Prostate gland (tissue), 2 donors: ENCODE results near the gene CGN. TPM values are rescaled to one million over a fixed set of nuclear protein-coding genes. Genes with fewer than 3 reads are reported as not detected.

ENCODE experiments used
- DNase-seq: peaks from one replicate; pipeline ENCODE4 v3.0.0-alpha.2; 2019; ENCODE audit warnings: low spot score
- H3K27ac ChIP-seq, 2 donors: fragments of 200-600 bp; sonication (generic); 2 replicates each; pipeline ENCODE4 v1.5.1; 2017 to 2019
- H3K27me3 ChIP-seq: fragments of 200-600 bp; sonication (generic); replicated peaks from 2 replicates; pipeline ENCODE4 v1.5.1; 2019; ENCODE audit not compliant: insufficient read depth
- H3K36me3 ChIP-seq, 2 donors: fragments of 200-600 bp; sonication (generic); 1 replicate in 1 of 2; 2 replicates in 1 of 2; pipeline versions ENCODE4 v1.5.1 to v1.8.1; 2017 to 2019
- H3K4me1 ChIP-seq: fragments of 200-600 bp; sonication (generic); replicated peaks from 2 replicates; pipeline ENCODE4 v1.5.1; 2019
- H3K4me3 ChIP-seq, 2 donors: fragments of 200-600 bp; sonication (generic); 2 replicates each; pipeline ENCODE4 v1.5.1; 2017 to 2019
- H3K9me3 ChIP-seq: fragments of 200-600 bp; sonication (generic); 2 replicates; pipeline ENCODE4 v1.5.1; 2017
- POLR2A ChIP-seq: fragments of 450-650 bp; IDR thresholded peaks from one replicate; pipeline ENCODE4 v1.6.1; 2016; ENCODE audit warnings: antibody characterized with exemption, mild to moderate bottlenecking
- POLR2AphosphoS5 ChIP-seq: sonication (generic); formaldehyde crosslinking; IDR thresholded peaks from one replicate; pipeline ENCODE4 v1.6.1; 2017; ENCODE audit warnings: antibody characterized with exemption
- WGBS: methylation state at CpG from one replicate; pipeline ENCODE4 v1.1.5; 2018; 5-methylcytosine and 5-hydroxymethylcytosine counted together
- intact Hi-C: fragments of 100-400 bp; cut with DNase I; formaldehyde crosslinking; loops from one replicate; pipeline ENCODE4 v1.14.2; 2022
- total RNA-seq, 2 donors: library from RNA; depleted of rRNA; stranded (reverse); fragments of >200 nt; gene quantifications; one replicate each; pipeline ENCODE4 v1.1.0, GENCODE V29; 2016
- TF ChIP-seq, protein P1 (sequence below), 4 experiments: fragments of 200-600 bp in 2 of 4; fragments of 450-650 bp in 2 of 4; sonication (generic) in 2 of 4; IDR thresholded peaks; 1 replicate in 3 of 4; 2 replicates in 1 of 4; pipeline ENCODE4 v1.5.1; 2016 to 2019; ENCODE audit warnings: antibody characterized with exemption in 4 of 4, mild to moderate bottlenecking in 2 of 4, moderate library complexity in 2 of 4

The CGN gene
- total RNA-seq, 2 donors from 2014 or later, result 23.2 to 37.5 TPM

DNA sequence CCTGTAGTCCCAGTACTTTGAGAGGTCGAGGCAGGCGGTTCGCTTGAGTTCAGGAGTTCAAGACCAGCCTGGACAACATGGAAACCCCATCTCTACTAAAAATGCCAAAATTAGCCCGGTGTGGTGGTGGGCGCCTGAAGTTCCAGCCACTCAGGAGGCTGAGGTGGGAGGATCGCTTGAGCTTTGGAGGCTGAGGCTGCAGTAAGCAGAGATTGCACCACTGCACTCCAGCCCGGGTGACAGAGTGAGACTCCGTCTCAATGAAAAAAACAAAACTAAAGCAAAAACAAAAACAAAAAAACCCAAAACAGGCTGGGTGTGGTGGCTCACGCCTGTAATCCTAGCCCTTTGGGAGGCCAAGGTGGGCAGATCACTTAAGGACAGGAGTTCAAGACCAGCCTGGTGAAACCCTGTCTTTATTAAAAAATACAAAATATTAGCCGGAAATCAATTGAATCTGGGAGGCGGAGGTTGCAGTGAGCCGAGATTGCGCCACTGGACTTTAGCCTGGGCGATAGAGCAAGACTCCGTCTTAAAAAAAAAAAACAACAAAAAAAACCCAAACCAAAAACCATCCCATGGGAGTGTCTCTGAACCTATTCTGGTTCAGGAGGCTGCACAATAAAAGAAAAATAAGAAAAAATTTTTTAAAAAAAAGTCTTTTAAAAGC is 1.7 kb upstream of the CGN start:
- no peaks in the 10 kb centered on the region for H3K4me1 ChIP-seq

DNA sequence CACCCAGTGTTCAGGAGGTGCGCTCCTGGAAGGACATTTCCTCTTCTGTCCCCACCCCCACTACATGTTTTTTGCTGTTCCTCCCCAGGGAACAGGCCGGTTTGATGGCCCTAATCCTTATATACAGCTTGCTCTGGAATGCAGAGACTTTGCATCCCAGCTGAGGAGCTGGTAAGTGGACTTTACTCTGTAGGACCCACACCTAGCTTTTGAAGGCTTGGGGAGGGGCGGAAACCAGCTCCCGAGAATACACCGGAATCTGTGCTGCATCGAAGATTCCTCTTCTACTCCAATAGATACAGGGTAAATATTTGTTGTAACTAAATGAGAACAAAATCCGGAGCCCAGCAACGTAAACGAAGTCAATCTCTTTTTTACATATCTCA is 1.2 kb upstream of the CGN start:
- no peaks in the 10 kb centered on the region for H3K36me3 ChIP-seq
- H3K4me3 ChIP-seq, result no peak overlapping the region
- TF ChIP-seq POLR2AphosphoS5, result no peak
- TF ChIP-seq, protein P1, sequence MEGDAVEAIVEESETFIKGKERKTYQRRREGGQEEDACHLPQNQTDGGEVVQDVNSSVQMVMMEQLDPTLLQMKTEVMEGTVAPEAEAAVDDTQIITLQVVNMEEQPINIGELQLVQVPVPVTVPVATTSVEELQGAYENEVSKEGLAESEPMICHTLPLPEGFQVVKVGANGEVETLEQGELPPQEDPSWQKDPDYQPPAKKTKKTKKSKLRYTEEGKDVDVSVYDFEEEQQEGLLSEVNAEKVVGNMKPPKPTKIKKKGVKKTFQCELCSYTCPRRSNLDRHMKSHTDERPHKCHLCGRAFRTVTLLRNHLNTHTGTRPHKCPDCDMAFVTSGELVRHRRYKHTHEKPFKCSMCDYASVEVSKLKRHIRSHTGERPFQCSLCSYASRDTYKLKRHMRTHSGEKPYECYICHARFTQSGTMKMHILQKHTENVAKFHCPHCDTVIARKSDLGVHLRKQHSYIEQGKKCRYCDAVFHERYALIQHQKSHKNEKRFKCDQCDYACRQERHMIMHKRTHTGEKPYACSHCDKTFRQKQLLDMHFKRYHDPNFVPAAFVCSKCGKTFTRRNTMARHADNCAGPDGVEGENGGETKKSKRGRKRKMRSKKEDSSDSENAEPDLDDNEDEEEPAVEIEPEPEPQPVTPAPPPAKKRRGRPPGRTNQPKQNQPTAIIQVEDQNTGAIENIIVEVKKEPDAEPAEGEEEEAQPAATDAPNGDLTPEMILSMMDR (IDR thresholded peaks at IDR 0.05), result no peak
- TF ChIP-seq POLR2A, result no peak
- H3K9me3 ChIP-seq, result no peaks in the 10 kb centered on the region
- no peak for DNase-seq
- H3K4me1 ChIP-seq, result no peaks in the 10 kb centered on the region
- intact Hi-C loops, result no loop called here
- H3K27ac ChIP-seq, result peak overlapping the region in 1 of 2 donors; percentile 90
- no peaks in the 10 kb centered on the region for H3K27me3 ChIP-seq
- WGBS, result 45% methylated on average over 9 of the region's 9 CpGs

More for the DNA sequence above, 1.7 kb upstream of the CGN start:
- Histone ChIP-seq H3K4me3 (no peak overlapping the region), H3K36me3 (no peaks in the 10 kb centered on the region), H3K27ac (peak overlapping the region in 1 of 2 donors; percentile 90), H3K9me3 (no peaks in the 10 kb centered on the region), H3K27me3 (no peaks in the 10 kb centered on the region)
- WGBS, result 95% methylated on average over 15 of the region's 15 CpGs
- intact Hi-C loops, result no loop called here
- no peak for TF ChIP-seq POLR2A
- TF ChIP-seq, protein P1 (IDR thresholded peaks at IDR 0.05), result no peak
- TF ChIP-seq POLR2AphosphoS5, result no peak
- DNase-seq, result no peak

DNA sequence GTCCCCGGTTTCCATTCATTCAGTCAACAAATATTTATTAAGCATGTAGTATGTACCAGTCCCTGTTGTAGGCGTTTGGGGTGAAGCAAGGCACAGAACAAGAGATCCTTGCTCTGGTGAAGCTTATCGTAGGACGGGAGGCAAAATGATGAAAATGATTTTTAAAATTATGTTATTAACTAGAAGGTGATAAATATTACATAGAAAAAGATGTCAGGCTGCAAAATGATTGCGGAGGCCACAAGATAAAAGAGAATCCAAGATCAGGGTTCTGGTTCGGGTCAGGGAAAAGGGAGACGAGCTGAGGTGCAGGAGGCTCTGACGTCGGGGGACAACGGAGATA is 602 bp upstream of the CGN start:
- no peaks in the 10 kb centered on the region for H3K9me3 ChIP-seq
- no peak for DNase-seq
- H3K36me3 ChIP-seq, result no peaks in the 10 kb centered on the region
- 10% methylated on average over 10 of the region's 10 CpGs for WGBS
- no peak for TF ChIP-seq POLR2A
- TF ChIP-seq, protein P1 (IDR thresholded peaks at IDR 0.05), result no peak
- no peaks in the 10 kb centered on the region for H3K27me3 ChIP-seq
- H3K4me1 ChIP-seq, result no peaks in the 10 kb centered on the region
- H3K27ac ChIP-seq, result peak overlapping the region; percentile 86 to 90
- peak overlapping the region; percentile 58 to 66 for H3K4me3 ChIP-seq
- intact Hi-C loops, result no loop called here

DNA sequence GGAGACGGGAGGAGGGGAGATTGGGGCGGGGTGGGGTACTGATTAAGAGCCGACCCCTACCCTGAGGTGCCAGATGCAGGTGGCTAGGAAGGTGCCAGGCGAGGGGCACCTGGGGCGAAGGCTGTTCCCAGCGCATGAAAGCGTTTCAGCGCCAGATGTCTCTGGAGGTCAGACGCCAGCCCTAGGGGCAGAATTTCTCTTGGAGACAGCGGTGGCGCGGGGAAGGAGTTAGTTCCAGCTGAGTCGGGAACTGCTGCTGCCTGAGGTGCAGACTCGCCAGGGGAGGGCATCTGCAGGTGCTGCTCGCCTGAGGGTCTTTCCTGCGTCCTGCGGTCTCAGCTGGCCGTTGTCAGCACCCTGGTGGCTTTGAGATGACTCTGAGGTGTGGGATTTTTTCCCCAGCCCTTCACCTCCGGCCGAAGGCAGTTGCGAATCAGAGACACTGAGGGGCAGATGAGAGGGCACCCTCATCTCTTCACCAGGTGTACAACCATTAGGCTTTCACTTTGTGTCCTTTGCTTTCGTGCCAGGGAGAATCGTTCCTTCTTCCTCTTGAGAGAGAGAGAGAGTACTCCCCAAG is 539 bp downstream of the CGN start:
- no peaks in the 10 kb centered on the region for H3K27me3 ChIP-seq
- no peaks in the 10 kb centered on the region for H3K4me1 ChIP-seq
- peak; percentile 46 for DNase-seq
- no peaks in the 10 kb centered on the region for H3K36me3 ChIP-seq
- H3K9me3 ChIP-seq, result no peaks in the 10 kb centered on the region
- 1% methylated on average over 22 of the region's 23 CpGs for WGBS
- peak overlapping the region; percentile 58 to 66 for H3K4me3 ChIP-seq
- TF ChIP-seq POLR2AphosphoS5, result no peak
- no peak for TF ChIP-seq POLR2A
- TF ChIP-seq, protein P1 (IDR thresholded peaks at IDR 0.05), result peak in 1 of 4 experiments; percentile 9
- intact Hi-C loops, result no loop called here
- H3K27ac ChIP-seq, result peak overlapping the region; percentile 86 to 90

DNA sequence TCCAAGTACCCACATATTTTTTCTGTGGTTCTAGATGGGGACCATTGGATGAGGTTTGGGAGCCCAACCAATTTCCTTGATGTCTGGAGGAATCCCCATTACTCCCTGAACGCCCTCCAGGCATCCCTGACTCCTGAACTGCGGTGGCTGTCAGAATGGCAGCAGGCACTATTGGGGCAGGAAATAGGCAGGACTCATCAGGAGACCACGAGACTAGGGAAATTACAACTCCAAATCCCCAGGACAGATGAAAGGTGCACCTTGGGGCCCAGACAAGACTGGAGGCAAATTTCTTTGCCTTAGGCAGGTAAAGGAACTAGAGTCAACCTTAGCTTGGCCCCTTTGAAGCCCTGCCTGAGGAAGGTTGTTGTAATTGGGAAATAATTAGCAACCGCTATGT is 1.1 kb downstream of the CGN start:
- Histone ChIP-seq H3K27me3 (no peaks in the 10 kb centered on the region), H3K9me3 (no peaks in the 10 kb centered on the region), H3K4me1 (no peaks in the 10 kb centered on the region), H3K4me3 (peak overlapping the region; percentile 58 to 66), H3K27ac (peak overlapping the region; percentile 86 to 90), H3K36me3 (no peaks in the 10 kb centered on the region)
- DNase-seq, result no peak
- intact Hi-C loops, result no loop called here
- WGBS, result 32% methylated on average over 4 of the region's 4 CpGs
- TF ChIP-seq POLR2A (no peak), POLR2AphosphoS5 (no peak)
- TF ChIP-seq, protein P1 (IDR thresholded peaks at IDR 0.05), result no peak
